Mucosa of descending colon (tissue), 3 donors: ENCODE data around the gene ARF5. TPM values are rescaled to one million over a fixed set of nuclear protein-coding genes. Genes with fewer than 3 reads are reported as not detected.
"Not testable (repeated sequence)": the region's sequence is repeated elsewhere in the genome, so short reads cannot be mapped to it uniquely, and the experiment has no call there.

Experiments
- ATAC-seq: fragments of 200-7000 bp; cut with Tn5 transposase; one replicate; pipeline ENCODE4 v1.9.1; 2020; ENCODE audit warnings: mild to moderate bottlenecking, moderate library complexity
- DNase-seq, 3 donors: peaks; one replicate each; pipeline ENCODE4 v3.0.0-alpha.2; 2020
- H3K36me3 ChIP-seq: fragments of 200-600 bp; one replicate; pipeline ENCODE4 v1.8.0; 2021; ENCODE audit warnings: low read depth, mild to moderate bottlenecking
- H3K4me1 ChIP-seq: fragments of 200-600 bp; one replicate; pipeline ENCODE4 v1.8.0; 2021; ENCODE audit warnings: low read depth, mild to moderate bottlenecking
- H3K4me3 ChIP-seq: fragments of 200-600 bp; one replicate; pipeline ENCODE4 v1.8.0; 2021; ENCODE audit warnings: mild to moderate bottlenecking
- H3K9me3 ChIP-seq: fragments of 200-600 bp; one replicate; pipeline ENCODE4 v1.8.0; 2021; ENCODE audit warnings: mild to moderate bottlenecking
- intact Hi-C, 2 donors: fragments of 100-400 bp; cut with DNase I in 1 of 2; cut with micrococcal nuclease in 1 of 2; formaldehyde crosslinking; loops; one replicate each; pipeline versions ENCODE4 v1.11.0 to v1.11.1; 2022; cut with DNase I, micrococcal nuclease
- total RNA-seq, 3 donors: library from RNA; stranded (reverse); fragmentation: NEBNext Ultra II Directional in 2 of 3; extraction: Animal tissue kit (Norgen Biotek cat#: 25700) in 2 of 3; gene quantifications; one replicate each; pipeline versions ENCODE4 v1.2.1 to v1.2.4, GENCODE V29; 2021 to 2023
- TF ChIP-seq, protein P1 (sequence below): fragments of 200-600 bp; IDR thresholded peaks from one replicate; pipeline ENCODE4 v1.8.0; 2022; ENCODE audit warnings: antibody characterized with exemption, mild to moderate bottlenecking
- donor health status: DM: no; HTN: no; CAD: no; lungs with moderate emphysema.
- donor health status: DM: no; HTN: no; CAD: no.
- donor health status: DM: no; HTN: yes; CAD: no.

Gene ARF5
- total RNA-seq, 3 donors from 2014 or later = 94.3 to 160 (median 141) TPM

DNA sequence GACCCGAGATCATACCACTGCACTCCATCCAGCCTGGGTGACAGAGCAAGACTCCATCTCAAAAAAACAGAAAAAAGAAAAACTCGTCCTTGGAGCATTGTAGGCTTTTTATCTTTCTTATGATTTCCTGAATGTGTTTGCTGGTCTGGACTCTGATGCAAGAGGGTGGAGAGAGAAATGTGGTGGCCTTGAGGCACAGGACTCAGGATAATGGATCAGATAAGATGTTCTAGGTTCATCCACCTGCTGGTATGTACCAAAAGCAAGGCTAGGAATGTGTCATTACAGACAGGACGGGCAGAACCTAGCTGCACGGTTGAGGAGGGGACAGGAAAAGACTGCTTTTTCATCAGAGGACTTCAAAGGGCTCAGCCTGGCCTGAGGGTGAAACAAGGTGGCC, 36.3 kb upstream of the ARF5 start:
- no peak for DNase-seq
- Histone ChIP-seq H3K4me3 (no peak overlapping the region), H3K9me3 (no peaks in the 10 kb centered on the region), H3K36me3 (no peaks in the 10 kb centered on the region), H3K4me1 (no peaks in the 10 kb centered on the region)
- TF ChIP-seq, protein P1, sequence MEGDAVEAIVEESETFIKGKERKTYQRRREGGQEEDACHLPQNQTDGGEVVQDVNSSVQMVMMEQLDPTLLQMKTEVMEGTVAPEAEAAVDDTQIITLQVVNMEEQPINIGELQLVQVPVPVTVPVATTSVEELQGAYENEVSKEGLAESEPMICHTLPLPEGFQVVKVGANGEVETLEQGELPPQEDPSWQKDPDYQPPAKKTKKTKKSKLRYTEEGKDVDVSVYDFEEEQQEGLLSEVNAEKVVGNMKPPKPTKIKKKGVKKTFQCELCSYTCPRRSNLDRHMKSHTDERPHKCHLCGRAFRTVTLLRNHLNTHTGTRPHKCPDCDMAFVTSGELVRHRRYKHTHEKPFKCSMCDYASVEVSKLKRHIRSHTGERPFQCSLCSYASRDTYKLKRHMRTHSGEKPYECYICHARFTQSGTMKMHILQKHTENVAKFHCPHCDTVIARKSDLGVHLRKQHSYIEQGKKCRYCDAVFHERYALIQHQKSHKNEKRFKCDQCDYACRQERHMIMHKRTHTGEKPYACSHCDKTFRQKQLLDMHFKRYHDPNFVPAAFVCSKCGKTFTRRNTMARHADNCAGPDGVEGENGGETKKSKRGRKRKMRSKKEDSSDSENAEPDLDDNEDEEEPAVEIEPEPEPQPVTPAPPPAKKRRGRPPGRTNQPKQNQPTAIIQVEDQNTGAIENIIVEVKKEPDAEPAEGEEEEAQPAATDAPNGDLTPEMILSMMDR = no peak
- intact Hi-C loops = no loop called here
- no peak for ATAC-seq

DNA sequence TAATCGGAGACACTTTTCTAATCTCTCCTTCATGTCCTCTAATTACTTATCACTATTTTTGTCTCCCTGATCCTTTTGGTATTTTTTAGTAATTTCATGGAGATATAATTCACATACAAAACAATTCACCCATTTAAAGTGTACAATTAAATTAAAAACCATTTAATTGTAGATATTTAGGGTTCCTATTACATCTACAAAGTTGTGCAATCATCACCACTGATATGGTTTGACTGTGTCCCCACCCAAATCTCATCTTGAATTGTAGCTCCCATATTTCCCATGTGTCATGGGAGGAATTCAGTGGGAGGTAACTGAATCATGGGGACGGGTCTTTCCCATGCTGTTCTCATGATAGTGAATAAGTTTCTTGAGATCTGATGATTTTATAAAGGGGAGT, 31.8 kb upstream of the ARF5 start:
- DNase-seq = no peak
- Histone ChIP-seq H3K4me1 (no peaks in the 10 kb centered on the region), H3K9me3 (no peaks in the 10 kb centered on the region), H3K36me3 (no peaks in the 10 kb centered on the region), H3K4me3 (no peak overlapping the region)
- TF ChIP-seq, protein P1 = no peak
- intact Hi-C loops = no loop called here
- no peak for ATAC-seq

GRCh38 chr7:127557803-127558202, 30.4 kb upstream of the ARF5 start:
- H3K4me3 ChIP-seq = no peak overlapping the region
- no peaks in the 10 kb centered on the region for H3K36me3 ChIP-seq
- ATAC-seq (no peak), DNase-seq (no peak)
- intact Hi-C loops = no loop called here
- TF ChIP-seq, protein P1 = no peak
- H3K4me1 ChIP-seq = no peaks in the 10 kb centered on the region
- no peaks in the 10 kb centered on the region for H3K9me3 ChIP-seq

- DNase-seq (no peak), ATAC-seq (no peak)
- intact Hi-C loops = no loop called here
- TF ChIP-seq, protein P1 = no peak
- Histone ChIP-seq H3K4me1 (no peaks in the 10 kb centered on the region), H3K9me3 (no peaks in the 10 kb centered on the region), H3K4me3 (no peak overlapping the region), H3K36me3 (no peaks in the 10 kb centered on the region)
Measured at GRCh38 chr7:127566242-127566641, 22.0 kb upstream of the ARF5 start.

GRCh38 chr7:127568034-127568433, 20.2 kb upstream of the ARF5 start:
- H3K36me3 ChIP-seq, H3K9me3 ChIP-seq, ATAC-seq, DNase-seq, intact Hi-C loops, H3K4me1 ChIP-seq, H3K4me3 ChIP-seq: not testable (repeated sequence)

- Histone ChIP-seq H3K4me1 (no peaks in the 10 kb centered on the region), H3K4me3 (no peak overlapping the region), H3K36me3 (no peaks in the 10 kb centered on the region), H3K9me3 (no peaks in the 10 kb centered on the region)
- ATAC-seq (no peak), DNase-seq (no peak)
- intact Hi-C loops = no loop called here
- TF ChIP-seq, protein P1 = no peak
Measured at GRCh38 chr7:127571741-127572505, 16.3 kb upstream of the ARF5 start.
